PFSK-1 (cell line): ENCODE data around the gene SLAMF1.

Source experiments
- FOXP2 ChIP-seq: optimal IDR thresholded peaks from 2 replicates; pipeline ENCODE3; 2011; ENCODE audit warnings: borderline replicate concordance, control low read depth, inconsistent platforms; ENCODE audit not compliant: insufficient read depth; ENCODE audit errors: extremely low read length, extremely low read depth
- POLR2AphosphoS5 ChIP-seq: IDR thresholded peaks from 2 replicates; pipeline ENCODE4 v1.6.1; 2012; ENCODE audit warnings: low read depth, mild to moderate bottlenecking, control low read depth, low read length, moderate library complexity
- REST ChIP-seq, 2 experiments: IDR thresholded peaks; 2 replicates each; pipeline versions ENCODE4 v1.6.1 to v1.8.0; 2011 to 2012; ENCODE audit warnings: low read depth in 2 of 2, low read length in 2 of 2, control low read depth in 1 of 2, inconsistent platforms in 1 of 2, mild to moderate bottlenecking in 1 of 2, moderate library complexity in 1 of 2; ENCODE audit not compliant: insufficient read depth in 1 of 2
- SIN3A ChIP-seq: IDR thresholded peaks from 2 replicates; pipeline ENCODE4 v1.6.1; 2012; ENCODE audit warnings: mild to moderate bottlenecking, low read length, moderate library complexity, borderline replicate concordance; ENCODE audit not compliant: insufficient read depth
- TAF1 ChIP-seq: IDR thresholded peaks from 2 replicates; pipeline ENCODE4 v1.6.1; 2012; ENCODE audit warnings: low read length, control low read depth, borderline replicate concordance; ENCODE audit not compliant: insufficient read depth

- TF ChIP-seq TAF1 (no peak), POLR2AphosphoS5 (no peak), SIN3A (no peak), REST (IDR thresholded peaks at IDR 0.05; ENCODE audit: insufficient read depth in 1 of 2, low read depth in 2 of 2, low read length in 2 of 2) (no peak), FOXP2 (no peak)
Measured at GRCh38 chr1:160665330-160666078, 18.7 kb upstream of the SLAMF1 start.
